GM12878 (cell line): ENCODE measurements around the gene PJA1. TPM values are rescaled to one million over a fixed set of nuclear protein-coding genes. Genes with fewer than 3 reads are reported as not detected.

ENCODE experiments used
- ATAC-seq: fragments of 200-7000 bp; cut with Tn5 transposase; 3 replicates; pipeline ENCODE4 v1.9.1; 2020; ENCODE audit warnings: mild to moderate bottlenecking, moderate library complexity
- BruUV-seq: library from RNA; stranded (reverse); fragments of 400-500 nt; replicated peaks from 2 replicates; lab custom pipeline; 2021; lab: Mats Ljungman, UMichigan
- CTCF ChIA-PET: fragments of 300-600 bp; sonication (Branson Sonifier 250); formaldehyde crosslinking; extraction: SDS; loops from one replicate; lab custom pipeline; 2021; ENCODE audit warnings: inconsistent platforms; lab: Yijun Ruan, JAX
- POLR2A ChIA-PET: fragments of 350-600 bp; formaldehyde crosslinking; extraction: SDS; loops from one replicate; lab custom pipeline; 2021; ENCODE audit warnings: inconsistent platforms; lab: Charles Lee
- RAD21 ChIA-PET: fragments of 300-600 bp; sonication (Branson Sonifier 250); formaldehyde crosslinking; loops from one replicate; lab custom pipeline; 2023; ENCODE audit warnings: antibody characterized with exemption; ENCODE audit not compliant: unreplicated experiment; lab: Charles Lee
- SMC1A ChIA-PET: fragments of 300-600 bp; sonication (Branson Sonifier 250); formaldehyde crosslinking; loops from one replicate; lab custom pipeline; 2023; ENCODE audit not compliant: unreplicated experiment, uncharacterized antibody; lab: Charles Lee
- DNase-seq: peaks from one replicate; pipeline ENCODE4 v3.0.0-alpha.2; 2011; ENCODE audit warnings: low read depth, low spot score
- FAIRE-seq: peaks from 3 replicates; lab custom pipeline; 2011; peaks lifted over from hg19 to GRCh38; lab: Jason Lieb, UNC
- H2AFZ ChIP-seq: 2 replicates; pipeline ENCODE4 v1.6.0; 2011; ENCODE audit warnings: low read depth, low read length, control low read depth; ENCODE audit not compliant: control insufficient read depth
- H3K27ac ChIP-seq: 2 replicates; pipeline ENCODE4 v1.5.1; 2011; ENCODE audit warnings: control low read depth; ENCODE audit not compliant: control insufficient read depth, insufficient read depth
- H3K27me3 ChIP-seq, 2 experiments: replicated peaks in 1 of 2; 2 replicates each; pipeline versions ENCODE4 v1.6.0 to v1.6.1; 2011; ENCODE audit warnings: low read length in 1 of 2; ENCODE audit not compliant: control insufficient read depth in 2 of 2, insufficient read depth in 2 of 2
- H3K36me3 ChIP-seq, 2 experiments: 2 replicates each; pipeline ENCODE4 v1.5.1; 2011; ENCODE audit warnings: low read length in 1 of 2; ENCODE audit not compliant: control insufficient read depth in 2 of 2, insufficient read depth in 2 of 2
- H3K4me1 ChIP-seq: 2 replicates; pipeline ENCODE4 v1.6.1; 2011; ENCODE audit warnings: mild to moderate bottlenecking, low read length, moderate library complexity, mixed read lengths; ENCODE audit not compliant: control insufficient read depth, insufficient read depth
- H3K4me2 ChIP-seq: 2 replicates; pipeline ENCODE4 v1.6.0; 2011; ENCODE audit warnings: control low read depth; ENCODE audit not compliant: control insufficient read depth, insufficient read depth
- H3K4me3 ChIP-seq: fragments of 200-600 bp; sonication (generic); 2 replicates; pipeline ENCODE4 v1.5.1; 2016
- H3K79me2 ChIP-seq: 2 replicates; pipeline ENCODE4 v1.6.0; 2011; ENCODE audit warnings: low read length; ENCODE audit not compliant: control insufficient read depth, insufficient read depth
- H3K9ac ChIP-seq: 2 replicates; pipeline ENCODE4 v1.8.0; 2011; ENCODE audit warnings: low read length, control low read depth, mixed read lengths; ENCODE audit not compliant: control insufficient read depth, insufficient read depth
- H3K9me3 ChIP-seq: replicated peaks from 3 replicates; pipeline ENCODE4 v1.5.1; 2011; ENCODE audit warnings: mild to moderate bottlenecking, low read length; ENCODE audit not compliant: control insufficient read depth, insufficient read depth
- H4K20me1 ChIP-seq: 2 replicates; pipeline ENCODE4 v1.6.0; 2011; ENCODE audit not compliant: control insufficient read depth, insufficient read depth
- ATF2 ChIP-seq: IDR thresholded peaks from 2 replicates; pipeline ENCODE4 v1.6.1; 2012; ENCODE audit warnings: low read length, inconsistent platforms
- BHLHE40 ChIP-seq, 2 experiments: fragments of 450-650 bp in 1 of 2; IDR thresholded peaks; 2 replicates each; pipeline ENCODE4 v1.6.1; 2011 to 2017; ENCODE audit warnings: low read depth in 2 of 2, borderline replicate concordance in 1 of 2, improper control_type of control experiment in 1 of 2, low read length in 1 of 2, mild to moderate bottlenecking in 1 of 2
- EZH2 ChIP-seq: IDR thresholded peaks from 2 replicates; pipeline ENCODE4 v1.6.1; 2012; ENCODE audit warnings: low read depth, mild to moderate bottlenecking, control low read depth, inconsistent platforms, low read length, borderline replicate concordance; ENCODE audit not compliant: control insufficient read depth
- NFIC ChIP-seq: IDR thresholded peaks from 2 replicates; pipeline ENCODE4 v1.6.1; 2012; ENCODE audit warnings: low read depth, mild to moderate bottlenecking, inconsistent platforms, low read length, moderate library complexity
- PAX5 ChIP-seq: IDR thresholded peaks from 2 replicates; pipeline ENCODE4 v1.6.1; 2011; ENCODE audit warnings: low read depth, low read length, borderline replicate concordance
- RCOR1 ChIP-seq: conservative IDR thresholded peaks from 2 replicates; pipeline ENCODE4 v1.6.1; 2012; ENCODE audit warnings: low read depth, low read length, improper control_type of control experiment
- SIN3A ChIP-seq: IDR thresholded peaks from 2 replicates; pipeline ENCODE4 v1.6.1; 2012; ENCODE audit warnings: low read depth, low read length, improper control_type of control experiment
- WGBS: methylation state at CpG from one replicate; pipeline ENCODE4 v1.1.6; 2016; ENCODE audit warnings: low lambda C conversion rate; ENCODE audit not compliant: insufficient replicate concordance, insufficient coverage; ENCODE audit errors: missing lambda C conversion rate; 5-methylcytosine and 5-hydroxymethylcytosine counted together
- in situ Hi-C: fragments of 300-500 bp; cut with MboI; formaldehyde crosslinking; loops from 9 replicates; pipeline ENCODE4 v1.14.3; 2018; ENCODE audit warnings: mixed read lengths
- intact Hi-C: fragments of 100-400 bp; cut with micrococcal nuclease; formaldehyde crosslinking; loops from one replicate; pipeline ENCODE4 v1.14.2; 2022; ENCODE audit not compliant: unreplicated experiment
- polyA plus RNA-seq, 11 experiments: library from polyadenylated mRNA; depleted of rRNA in 4 of 11; unstranded in 6 of 11; stranded (reverse) in 5 of 11; fragments of >200 nt; fragmentation: Nextera tagmentation in 4 of 11; fragmentation: Illumina TruSeq in 1 of 11; extraction: Ambion mirVana in 4 of 11; extraction: Trizol in 1 of 11; gene quantifications; 1 replicate in 1 of 11; 2 replicates in 10 of 11; pipeline versions ENCODE4 v1.2.1 to v1.2.3, GENCODE V29; 2011 to 2016; ENCODE audit warnings: inconsistent platforms in 2 of 11, missing spikeins in 2 of 11, low read depth in 1 of 11
- total RNA-seq, 4 experiments: library from RNA; depleted of rRNA in 3 of 4; stranded (reverse); fragments of >200 nt in 3 of 4; fragmentation: Illumina TruSeq in 1 of 4; extraction: Trizol in 1 of 4; gene quantifications; 2 replicates each; pipeline versions ENCODE4 v1.2.1 to v1.2.3, GENCODE V29; 2013 to 2021
- TF ChIP-seq, protein P1 (sequence below): fragments of 450-650 bp; formaldehyde crosslinking; IDR thresholded peaks from 2 replicates; pipeline ENCODE4 v1.4.0; 2020; ENCODE audit warnings: mild to moderate bottlenecking, moderate library complexity

Gene PJA1
- total and polyA plus RNA-seq, 10 of the 15 experiments (the other 5 are each of a cell fraction or from before 2014, with no cell fraction given): 5.2 to 19.5 (median 10.8) TPM

DNA sequence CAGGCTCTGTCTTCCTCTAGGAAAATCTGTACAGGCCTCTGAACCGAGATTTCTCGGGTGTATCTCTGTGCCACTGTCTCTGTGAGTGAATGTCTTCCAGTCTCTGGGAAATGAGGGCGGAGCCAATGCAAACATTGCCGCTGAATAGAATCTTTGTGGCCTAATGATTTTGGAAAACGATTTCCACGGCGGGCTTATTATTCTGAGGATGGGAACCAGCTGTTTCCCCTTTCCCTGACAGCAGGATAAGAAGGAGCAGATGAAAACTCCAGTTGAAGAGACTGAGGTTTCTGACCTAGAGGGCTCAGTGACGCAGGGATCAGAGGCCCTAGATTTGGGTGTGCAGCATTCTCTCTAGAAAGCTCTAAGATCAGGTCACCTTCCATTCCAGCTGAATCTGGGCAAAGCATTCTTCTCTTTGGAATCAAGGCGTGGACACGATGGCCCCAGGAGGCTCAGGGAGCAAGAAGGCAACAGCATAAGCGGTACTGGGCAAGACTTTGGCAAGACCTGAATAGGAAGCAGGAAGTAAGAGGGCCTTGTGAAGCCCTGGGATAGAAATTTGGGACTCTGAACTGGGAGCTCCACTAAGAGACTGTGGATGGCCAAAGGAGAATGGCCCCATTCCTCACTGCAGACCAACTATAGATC, 47.3 kb downstream of the PJA1 start:
- Histone ChIP-seq H3K4me3 (no peak overlapping the region), H3K9me3 (no peaks in the 10 kb centered on the region), H3K36me3 (no peaks in the 10 kb centered on the region), H3K4me1 (no peaks in the 10 kb centered on the region)
- RAD21 ChIA-PET: no interaction called here
- DNase-seq (no peak), ATAC-seq (no peak)
- TF ChIP-seq EZH2: no peak
- no peak for TF ChIP-seq RCOR1
- no peak for TF ChIP-seq SIN3A
- TF ChIP-seq PAX5: no peak
- TF ChIP-seq NFIC: no peak
- no peak for TF ChIP-seq BHLHE40 (IDR thresholded peaks at IDR 0.05; ENCODE audit: borderline replicate concordance in 1 of 2, low read depth in 2 of 2, low read length in 1 of 2)
- TF ChIP-seq, protein P1, sequence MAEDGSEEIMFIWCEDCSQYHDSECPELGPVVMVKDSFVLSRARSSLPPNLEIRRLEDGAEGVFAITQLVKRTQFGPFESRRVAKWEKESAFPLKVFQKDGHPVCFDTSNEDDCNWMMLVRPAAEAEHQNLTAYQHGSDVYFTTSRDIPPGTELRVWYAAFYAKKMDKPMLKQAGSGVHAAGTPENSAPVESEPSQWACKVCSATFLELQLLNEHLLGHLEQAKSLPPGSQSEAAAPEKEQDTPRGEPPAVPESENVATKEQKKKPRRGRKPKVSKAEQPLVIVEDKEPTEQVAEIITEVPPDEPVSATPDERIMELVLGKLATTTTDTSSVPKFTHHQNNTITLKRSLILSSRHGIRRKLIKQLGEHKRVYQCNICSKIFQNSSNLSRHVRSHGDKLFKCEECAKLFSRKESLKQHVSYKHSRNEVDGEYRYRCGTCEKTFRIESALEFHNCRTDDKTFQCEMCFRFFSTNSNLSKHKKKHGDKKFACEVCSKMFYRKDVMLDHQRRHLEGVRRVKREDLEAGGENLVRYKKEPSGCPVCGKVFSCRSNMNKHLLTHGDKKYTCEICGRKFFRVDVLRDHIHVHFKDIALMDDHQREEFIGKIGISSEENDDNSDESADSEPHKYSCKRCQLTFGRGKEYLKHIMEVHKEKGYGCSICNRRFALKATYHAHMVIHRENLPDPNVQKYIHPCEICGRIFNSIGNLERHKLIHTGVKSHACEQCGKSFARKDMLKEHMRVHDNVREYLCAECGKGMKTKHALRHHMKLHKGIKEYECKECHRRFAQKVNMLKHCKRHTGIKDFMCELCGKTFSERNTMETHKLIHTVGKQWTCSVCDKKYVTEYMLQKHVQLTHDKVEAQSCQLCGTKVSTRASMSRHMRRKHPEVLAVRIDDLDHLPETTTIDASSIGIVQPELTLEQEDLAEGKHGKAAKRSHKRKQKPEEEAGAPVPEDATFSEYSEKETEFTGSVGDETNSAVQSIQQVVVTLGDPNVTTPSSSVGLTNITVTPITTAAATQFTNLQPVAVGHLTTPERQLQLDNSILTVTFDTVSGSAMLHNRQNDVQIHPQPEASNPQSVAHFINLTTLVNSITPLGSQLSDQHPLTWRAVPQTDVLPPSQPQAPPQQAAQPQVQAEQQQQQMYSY (CRISPR knock-in tag): no peak
- no peak for TF ChIP-seq ATF2
- TF ChIP-seq, all 136 proteins: peak for 0
- intact Hi-C loops (loop anchor here (10.0 kb wide), 1 partner anchor 63 kb away; no protein-coding TSS in a partner anchor), in situ Hi-C loops (no loop called here)
- ChIA-PET POLR2A (no interaction called here), SMC1A (interaction anchor here (0.6 kb wide), 1 partner anchor 260 kb away, joined by 3 read pairs; no protein-coding TSS in a partner anchor), CTCF (no interaction called here)
- no peaks in the 10 kb centered on the region for H3K79me2 ChIP-seq
- H2AFZ ChIP-seq: no peak overlapping the region
- no peaks in the 10 kb centered on the region for H4K20me1 ChIP-seq
- H3K9ac ChIP-seq: no peak overlapping the region
- no peaks in the 10 kb centered on the region; a peak in 1 of 4 replicates for H3K27me3 ChIP-seq
- BruUV-seq: no TSS peak
- no peak for FAIRE-seq
- no peak overlapping the region for H3K4me2 ChIP-seq
- 26% methylated on average over 11 of the region's 11 CpGs for WGBS
- H3K27ac ChIP-seq: no peak overlapping the region
